Activated gamma-delta T cell (primary cell): Measurements from ENCODE around the gene TMEM140.
"Not testable (repeated sequence)": the region's sequence is repeated elsewhere in the genome, so short reads cannot be mapped to it uniquely, and the experiment has no call there.

ENCODE experiments used
- DNase-seq: peaks from one replicate; lab custom pipeline; 2025; lab: John Stamatoyannopoulos, UW
- total RNA-seq, 2 donors: gene quantifications; one replicate each; lab custom pipeline; 2026; lab: John Stamatoyannopoulos, UW

TMEM140 gene
- total RNA-seq: 19.4 to 31.9 reads per million in 2 donors

- DNase-seq: no peak
Observed at GRCh38 chr7:135147899-135148721, at the start of gene TMEM140. TMEM140 (plus strand) TSS chr7:135148072; CDS start chr7:135164442, 16,370 bp downstream.

- DNase-seq: no peak
Observed at GRCh38 chr7:135098391-135098790, 49.5 kb upstream of the TMEM140 start.

DNA sequence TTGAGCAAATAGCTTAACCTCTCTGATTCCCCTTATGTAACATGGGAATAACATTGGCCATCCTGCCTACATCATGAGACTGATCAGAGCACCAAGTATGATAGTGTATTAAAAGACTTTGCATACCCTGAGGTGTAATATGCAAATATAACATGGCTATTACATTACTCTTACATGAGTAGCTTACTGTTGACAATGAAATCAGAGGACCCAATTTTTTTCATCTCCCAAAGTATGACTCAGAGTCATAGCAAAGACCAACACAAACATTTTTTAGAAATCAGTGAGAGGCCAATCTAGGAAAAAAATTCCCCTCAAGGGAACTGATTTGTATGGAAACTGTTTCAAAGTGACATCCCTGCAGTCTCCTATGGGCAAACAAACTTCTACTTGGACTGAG lies 47.0 kb upstream of the TMEM140 start:
- no peak for DNase-seq

- no peak for DNase-seq
Observed at GRCh38 chr7:135102372-135102771, 45.5 kb upstream of the TMEM140 start.

DNA sequence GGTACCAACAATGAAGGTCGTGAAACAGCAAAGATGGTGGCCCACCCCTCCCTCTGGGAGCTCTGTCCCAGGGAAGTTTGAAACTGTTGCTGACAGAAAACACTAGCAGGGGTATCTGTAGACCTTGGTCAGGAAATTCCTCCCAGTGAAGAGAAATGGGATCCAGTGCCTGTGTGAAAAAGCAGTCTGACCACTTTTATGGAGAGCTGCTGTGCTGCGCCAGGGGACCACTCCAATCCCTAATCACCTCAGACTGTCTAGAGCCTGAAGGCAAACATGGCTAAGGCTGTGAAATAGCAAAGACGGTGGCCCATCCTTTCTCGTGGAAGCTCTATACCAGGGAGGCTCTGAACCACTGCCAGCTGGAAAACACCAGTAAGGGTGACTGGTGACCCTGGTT lies 38.3 kb upstream of the TMEM140 start:
- DNase-seq: no peak

DNA sequence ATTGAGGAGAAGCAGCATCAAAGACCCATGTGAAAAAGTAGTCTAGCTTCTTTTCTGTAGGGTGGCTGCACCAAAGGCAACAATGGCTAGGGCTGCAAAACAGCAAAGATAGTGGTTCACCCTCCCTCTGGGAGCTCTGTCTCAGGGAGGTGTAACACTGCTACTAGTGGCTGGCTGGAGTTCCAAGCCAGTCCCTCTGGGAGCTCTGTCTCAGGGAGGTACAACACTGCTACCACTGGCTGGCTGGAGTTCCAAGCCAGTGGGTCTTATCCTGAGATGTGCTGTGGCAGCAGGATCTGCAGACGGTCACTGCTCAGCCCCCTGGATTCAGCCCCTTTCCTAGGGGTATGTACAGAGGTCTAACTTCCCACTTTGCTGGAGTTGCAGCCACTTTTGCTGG lies 37.9 kb upstream of the TMEM140 start:
- no peak for DNase-seq

GRCh38 chr7:135111379-135111778 lies 36.5 kb upstream of the TMEM140 start:
- DNase-seq: no peak

DNA sequence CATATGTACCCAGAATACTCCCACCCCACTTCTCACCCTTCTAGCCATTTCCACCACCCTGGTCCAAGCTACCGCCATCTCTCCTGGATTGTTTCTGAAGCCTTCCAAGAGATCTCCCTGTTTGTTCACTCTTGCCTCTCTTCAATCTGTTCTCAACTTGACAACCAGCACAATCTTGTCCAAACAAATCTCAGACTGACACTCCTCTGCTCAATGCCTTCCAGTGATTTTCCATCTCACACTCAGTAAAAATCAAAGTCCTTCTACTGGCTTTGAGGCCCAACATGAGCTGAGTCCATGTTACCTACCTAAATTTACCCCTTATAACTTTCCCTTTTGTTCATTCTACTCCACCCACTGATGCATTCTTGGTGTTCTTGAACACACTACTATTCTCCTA lies 33.2 kb upstream of the TMEM140 start:
- DNase-seq: no peak

DNA sequence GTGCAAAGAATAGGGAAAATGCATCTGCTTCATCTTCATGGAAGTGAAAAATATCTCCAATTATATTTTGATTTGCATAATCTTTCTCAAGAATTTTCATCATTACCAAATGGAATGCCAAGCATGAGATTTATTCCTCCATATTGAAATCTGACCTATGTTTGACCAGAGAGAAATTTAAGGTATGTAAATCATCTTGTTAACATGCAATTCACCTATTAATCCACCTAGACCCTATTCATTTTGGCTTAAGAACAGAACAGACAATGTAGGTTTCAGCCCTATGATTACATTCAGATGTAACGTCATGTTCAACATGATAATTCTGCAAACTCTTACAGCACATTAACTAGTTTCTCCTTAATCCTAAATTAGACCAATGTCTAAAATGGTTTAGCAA lies 30.8 kb upstream of the TMEM140 start:
- no peak for DNase-seq

DNA sequence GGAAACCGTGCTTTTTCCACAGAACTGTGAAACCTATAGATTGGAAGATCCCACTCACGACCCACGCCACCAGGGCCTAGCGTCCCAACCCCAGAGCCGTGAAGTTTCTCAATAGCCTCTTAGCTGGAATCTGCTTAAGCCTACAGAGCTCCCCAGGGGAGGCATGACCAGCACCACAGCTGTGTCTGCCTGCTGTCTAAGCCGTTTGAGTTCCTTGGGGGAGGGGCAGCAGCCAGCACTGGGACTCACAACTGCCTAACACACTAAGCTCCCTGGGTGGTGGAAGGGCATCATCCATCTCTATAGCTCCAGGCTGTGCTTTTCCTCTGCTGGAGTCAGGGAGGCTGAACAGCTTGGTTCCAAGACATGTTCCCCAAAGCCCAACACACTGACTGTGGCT lies 26.0 kb upstream of the TMEM140 start:
- DNase-seq: no peak

DNA sequence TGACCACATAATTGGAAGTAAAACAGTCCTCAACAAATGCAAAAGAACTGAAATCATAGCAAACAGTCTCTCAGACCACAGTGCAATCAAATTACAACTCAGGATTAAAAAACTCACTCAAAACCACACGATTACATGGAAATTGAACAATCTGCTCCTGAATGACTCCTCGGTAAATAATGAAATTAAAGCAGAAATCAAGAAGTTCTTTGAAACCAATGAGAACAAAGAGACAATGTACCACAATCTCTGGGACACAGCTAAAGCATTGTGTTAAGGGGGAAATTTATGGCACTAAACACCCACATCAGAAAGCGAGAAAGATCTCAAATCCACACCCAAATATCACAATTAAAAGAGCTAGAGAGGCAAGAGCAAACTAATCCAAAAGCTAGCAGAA lies 23.2 kb upstream of the TMEM140 start:
- not testable (repeated sequence) for DNase-seq

DNA sequence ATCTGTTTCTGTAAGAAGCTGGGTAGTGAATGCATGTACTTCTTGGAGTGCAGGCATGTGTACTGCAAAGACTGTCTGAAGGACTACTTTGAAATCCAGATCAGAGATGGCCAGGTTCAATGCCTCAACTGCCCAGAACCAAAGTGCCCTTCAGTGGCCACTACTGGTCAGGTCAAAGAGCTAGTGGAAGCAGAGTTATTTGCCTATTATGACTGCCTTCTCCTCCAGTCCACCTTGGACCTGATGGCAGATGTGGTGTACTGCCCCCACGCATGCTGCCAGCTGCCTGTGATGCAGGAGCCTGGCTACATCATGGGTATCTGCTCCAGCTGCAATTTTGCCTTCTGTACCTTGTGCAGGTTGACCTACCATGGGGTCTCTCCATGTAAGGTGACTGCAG lies 18.9 kb upstream of the TMEM140 start:
- no peak for DNase-seq

GRCh38 chr7:135129579-135129978 lies 18.3 kb upstream of the TMEM140 start:
- no peak for DNase-seq

GRCh38 chr7:135143885-135144668 lies 3.8 kb upstream of the TMEM140 start:
- no peak for DNase-seq

DNA sequence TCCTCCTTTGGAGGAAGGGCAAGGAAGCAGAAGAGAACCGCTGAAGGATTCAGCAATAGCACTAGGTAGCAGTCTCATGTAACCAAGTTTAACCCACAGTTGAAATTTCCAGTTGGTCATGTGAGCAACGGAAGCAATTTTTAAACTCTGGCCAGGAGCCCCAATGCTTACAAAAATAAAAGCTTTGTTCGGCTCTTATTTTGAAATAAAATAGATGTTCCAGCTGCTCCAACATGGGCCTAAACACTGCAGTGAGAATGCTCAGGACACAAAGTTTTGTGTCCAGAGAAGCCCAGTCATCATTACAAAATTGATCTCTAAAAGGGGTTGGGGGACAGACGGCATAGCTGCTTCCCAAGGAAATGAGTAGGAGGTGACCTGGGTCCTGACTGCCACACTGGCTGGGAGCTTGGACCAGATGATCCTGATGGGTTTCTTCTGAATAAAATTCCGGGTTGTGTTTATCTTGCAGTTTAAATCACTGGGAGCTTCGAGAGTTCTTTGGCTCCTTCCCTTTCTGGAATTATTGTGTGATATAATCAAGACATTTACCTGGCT lies 452 bp upstream of the TMEM140 start:
- DNase-seq: no peak

GRCh38 chr7:135150072-135150782 lies 2.4 kb downstream of the TMEM140 start:
- DNase-seq: no peak

DNA sequence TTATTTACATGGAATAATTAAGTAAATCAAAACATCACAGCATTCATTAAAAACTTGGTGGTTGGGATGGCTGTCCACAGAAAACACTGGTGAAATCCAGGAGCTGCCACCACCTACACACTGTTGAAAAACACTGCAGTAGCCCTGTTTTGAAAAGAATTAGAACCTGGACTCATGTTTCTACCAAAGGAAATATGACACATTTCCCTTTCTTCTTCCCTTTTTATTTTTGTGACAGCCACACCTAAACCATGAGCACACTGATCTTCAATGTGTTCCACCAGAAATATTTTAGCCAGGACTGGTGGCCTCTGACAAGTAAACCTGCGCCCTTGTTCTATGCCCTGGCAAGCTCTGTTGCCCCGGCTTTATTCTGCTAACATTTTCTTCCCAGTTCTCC lies 3.3 kb downstream of the TMEM140 start:
- no peak for DNase-seq

DNA sequence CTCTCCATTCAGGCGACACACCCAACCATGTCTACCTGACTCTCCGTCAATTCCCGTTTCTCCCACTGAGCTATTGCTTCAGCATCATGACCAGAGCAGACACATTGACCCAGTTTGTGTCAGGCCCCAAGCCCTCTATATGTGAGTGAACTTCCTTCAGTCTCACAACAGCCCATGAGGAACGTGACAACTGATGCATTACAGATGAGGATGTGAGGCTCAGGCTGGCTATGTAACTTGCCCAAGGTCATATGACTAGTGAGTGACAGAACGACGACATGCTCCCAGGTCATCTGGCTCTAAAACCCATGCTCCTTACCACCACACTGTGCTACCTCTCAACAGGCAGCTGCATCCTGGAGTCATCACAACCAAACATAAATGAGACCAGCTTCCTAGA lies 3.7 kb downstream of the TMEM140 start:
- DNase-seq: no peak

GRCh38 chr7:135152442-135152841 lies 4.6 kb downstream of the TMEM140 start:
- no peak for DNase-seq

- no peak for DNase-seq
Observed at GRCh38 chr7:135154734-135155133, 6.9 kb downstream of the TMEM140 start.

- no peak for DNase-seq
Observed at GRCh38 chr7:135156290-135156689, 8.4 kb downstream of the TMEM140 start.

DNA sequence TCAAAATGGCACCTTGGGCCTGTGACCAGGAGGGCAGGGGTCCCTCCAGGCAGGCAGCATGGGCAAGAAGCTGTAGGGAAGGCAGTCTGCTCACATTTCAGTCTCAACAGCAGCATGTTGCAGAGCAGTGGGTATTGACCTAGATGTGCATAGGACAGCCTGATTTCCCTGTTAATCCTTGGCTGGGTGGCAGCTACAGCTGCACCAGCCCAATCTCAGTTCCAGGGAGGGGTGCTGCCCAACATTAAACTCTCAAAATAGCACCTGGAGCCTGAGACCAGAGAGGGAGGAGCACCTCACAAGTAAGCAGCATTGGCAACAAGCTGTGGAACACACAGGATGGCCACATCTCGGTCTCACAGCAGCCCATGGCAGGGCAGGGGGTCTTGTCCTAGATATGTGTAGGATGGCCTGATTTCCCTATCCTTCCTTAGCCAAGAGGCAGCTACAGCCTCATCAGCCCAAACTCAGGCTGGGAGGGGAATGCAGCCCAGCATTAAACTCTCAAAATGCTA lies 10.3 kb downstream of the TMEM140 start:
- no peak for DNase-seq
